HG03064 (cell line): ENCODE data around the gene CRYBB1.

Experiments
- ATAC-seq: cut with Tn5 transposase; IDR thresholded peaks from one replicate; pipeline ENCODE4 v1.9.1; 2021; ENCODE audit warnings: low read depth; ENCODE audit not compliant: unreplicated experiment

Gene CRYBB1

GRCh38 chr22:26610072-26610958 lies 7.5 kb downstream of the CRYBB1 start:
- ATAC-seq, result peak; percentile 69

GRCh38 chr22:26609287-26609686 lies 8.5 kb downstream of the CRYBB1 start:
- no peak for ATAC-seq

- no peak for ATAC-seq
Measured at GRCh38 chr22:26608129-26608528, 9.7 kb downstream of the CRYBB1 start.

GRCh38 chr22:26606611-26607010 lies 11.2 kb downstream of the CRYBB1 start:
- ATAC-seq, result no peak

- no peak for ATAC-seq
Measured at GRCh38 chr22:26604368-26604767, 13.5 kb downstream of the CRYBB1 start.

- ATAC-seq, result no peak
Measured at GRCh38 chr22:26602127-26602526, 15.7 kb downstream of the CRYBB1 start.

GRCh38 chr22:26601726-26602125 lies 16.1 kb downstream of the CRYBB1 start:
- no peak for ATAC-seq

GRCh38 chr22:26599505-26599904 lies 18.3 kb downstream of the CRYBB1 start:
- ATAC-seq, result no peak

GRCh38 chr22:26597480-26597879 lies 20.3 kb downstream of the CRYBB1 start:
- no peak for ATAC-seq

- no peak for ATAC-seq
Measured at GRCh38 chr22:26597026-26597425, 20.8 kb downstream of the CRYBB1 start.

- ATAC-seq, result no peak
Measured at GRCh38 chr22:26593763-26594162, 24.1 kb downstream of the CRYBB1 start.

GRCh38 chr22:26592421-26592891 lies 25.4 kb downstream of the CRYBB1 start:
- ATAC-seq, result peak; percentile 66

GRCh38 chr22:26589845-26590736 lies 27.7 kb downstream of the CRYBB1 start, which contains the start of gene TPST2:
TPST2 (minus strand) TSS chr22:26590132; CDS start chr22:26541630, 48,502 bp downstream.
- no peak for ATAC-seq

GRCh38 chr22:26589367-26589844 lies 28.4 kb downstream of the CRYBB1 start:
- ATAC-seq, result no peak

- no peak for ATAC-seq
Measured at GRCh38 chr22:26588729-26589366, 29.0 kb downstream of the CRYBB1 start.

GRCh38 chr22:26587991-26588613 lies 29.7 kb downstream of the CRYBB1 start:
- no peak for ATAC-seq

- no peak for ATAC-seq
Measured at GRCh38 chr22:26586556-26587325, 31.1 kb downstream of the CRYBB1 start.

- ATAC-seq, result no peak
Measured at GRCh38 chr22:26585104-26585790, 32.6 kb downstream of the CRYBB1 start.

GRCh38 chr22:26584010-26584409 lies 33.8 kb downstream of the CRYBB1 start:
- no peak for ATAC-seq
